Mucosa of descending colon (tissue), 3 donors: ENCODE results near the gene SCLT1. TPM values are rescaled to one million over a fixed set of nuclear protein-coding genes. Genes with fewer than 3 reads are reported as not detected.

ENCODE experiments used
- ATAC-seq: fragments of 200-7000 bp; cut with Tn5 transposase; one replicate; pipeline ENCODE4 v1.9.1; 2020; ENCODE audit warnings: mild to moderate bottlenecking, moderate library complexity
- DNase-seq, 3 donors: peaks; one replicate each; pipeline ENCODE4 v3.0.0-alpha.2; 2020
- H3K36me3 ChIP-seq: fragments of 200-600 bp; one replicate; pipeline ENCODE4 v1.8.0; 2021; ENCODE audit warnings: low read depth, mild to moderate bottlenecking
- H3K4me1 ChIP-seq: fragments of 200-600 bp; one replicate; pipeline ENCODE4 v1.8.0; 2021; ENCODE audit warnings: low read depth, mild to moderate bottlenecking
- H3K4me3 ChIP-seq: fragments of 200-600 bp; one replicate; pipeline ENCODE4 v1.8.0; 2021; ENCODE audit warnings: mild to moderate bottlenecking
- H3K9me3 ChIP-seq: fragments of 200-600 bp; one replicate; pipeline ENCODE4 v1.8.0; 2021; ENCODE audit warnings: mild to moderate bottlenecking
- intact Hi-C, 2 donors: fragments of 100-400 bp; cut with DNase I in 1 of 2; cut with micrococcal nuclease in 1 of 2; formaldehyde crosslinking; loops; one replicate each; pipeline versions ENCODE4 v1.11.0 to v1.11.1; 2022; cut with DNase I, micrococcal nuclease
- total RNA-seq, 3 donors: library from RNA; stranded (reverse); fragmentation: NEBNext Ultra II Directional in 2 of 3; extraction: Animal tissue kit (Norgen Biotek cat#: 25700) in 2 of 3; gene quantifications; one replicate each; pipeline versions ENCODE4 v1.2.1 to v1.2.4, GENCODE V29; 2021 to 2023
- TF ChIP-seq, protein P1 (sequence below): fragments of 200-600 bp; IDR thresholded peaks from one replicate; pipeline ENCODE4 v1.8.0; 2022; ENCODE audit warnings: antibody characterized with exemption, mild to moderate bottlenecking
- donor health status: DM: no; HTN: no; CAD: no; lungs with moderate emphysema.
- donor health status: DM: no; HTN: no; CAD: no.
- donor health status: DM: no; HTN: yes; CAD: no.

SCLT1 gene
- total RNA-seq, 3 donors from 2014 or later, result 11.7 to 16.8 (median 12.9) TPM

DNA sequence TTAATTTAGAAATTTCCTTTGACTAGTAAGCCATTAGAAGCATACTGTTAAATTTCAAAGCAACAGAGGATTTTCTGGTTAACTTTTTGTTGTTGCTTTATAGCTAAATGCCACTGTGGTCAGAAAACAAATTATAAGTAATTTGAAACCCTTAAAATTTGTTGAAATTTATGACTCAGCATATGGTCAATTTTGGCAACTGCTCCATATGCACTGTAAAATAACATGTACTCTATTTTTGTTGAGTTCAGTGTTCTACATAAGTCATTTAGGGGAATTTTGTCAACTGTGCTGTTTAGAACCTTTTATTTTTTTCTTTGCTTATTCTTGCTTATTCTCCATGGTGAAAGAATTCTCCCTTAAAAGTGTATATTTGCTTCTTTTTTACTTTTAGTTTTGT, 28.6 kb downstream of the SCLT1 start:
- H3K9me3 ChIP-seq, result peaks cover 54% of the 10 kb centered on the region

DNA sequence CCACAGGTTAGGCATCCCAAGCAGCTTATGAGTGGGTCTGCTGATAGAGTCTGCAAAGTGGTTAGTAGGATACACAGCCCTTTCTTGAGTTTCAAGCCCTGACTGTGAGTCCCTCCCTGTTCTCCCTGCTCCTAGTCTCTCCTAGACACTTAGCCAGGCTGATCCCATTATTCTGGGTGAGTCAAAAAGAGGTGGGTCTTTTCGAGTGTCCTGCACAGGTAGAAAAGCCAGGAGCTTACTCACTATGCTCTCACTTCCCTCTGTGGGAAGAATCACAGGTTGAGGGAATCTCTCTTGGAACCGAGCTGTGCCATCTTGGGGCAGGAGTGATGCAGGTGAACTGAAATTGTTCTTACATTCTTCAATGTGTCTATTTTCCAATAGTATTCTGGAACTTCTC, 29.7 kb downstream of the SCLT1 start:
- Histone ChIP-seq H3K36me3 (no peaks in the 10 kb centered on the region), H3K4me1 (no peaks in the 10 kb centered on the region), H3K4me3 (no peak overlapping the region), H3K9me3 (peaks cover 64% of the 10 kb centered on the region)
- intact Hi-C loops, result no loop called here
- no peak for ATAC-seq
- no peak for DNase-seq
- TF ChIP-seq, protein P1, sequence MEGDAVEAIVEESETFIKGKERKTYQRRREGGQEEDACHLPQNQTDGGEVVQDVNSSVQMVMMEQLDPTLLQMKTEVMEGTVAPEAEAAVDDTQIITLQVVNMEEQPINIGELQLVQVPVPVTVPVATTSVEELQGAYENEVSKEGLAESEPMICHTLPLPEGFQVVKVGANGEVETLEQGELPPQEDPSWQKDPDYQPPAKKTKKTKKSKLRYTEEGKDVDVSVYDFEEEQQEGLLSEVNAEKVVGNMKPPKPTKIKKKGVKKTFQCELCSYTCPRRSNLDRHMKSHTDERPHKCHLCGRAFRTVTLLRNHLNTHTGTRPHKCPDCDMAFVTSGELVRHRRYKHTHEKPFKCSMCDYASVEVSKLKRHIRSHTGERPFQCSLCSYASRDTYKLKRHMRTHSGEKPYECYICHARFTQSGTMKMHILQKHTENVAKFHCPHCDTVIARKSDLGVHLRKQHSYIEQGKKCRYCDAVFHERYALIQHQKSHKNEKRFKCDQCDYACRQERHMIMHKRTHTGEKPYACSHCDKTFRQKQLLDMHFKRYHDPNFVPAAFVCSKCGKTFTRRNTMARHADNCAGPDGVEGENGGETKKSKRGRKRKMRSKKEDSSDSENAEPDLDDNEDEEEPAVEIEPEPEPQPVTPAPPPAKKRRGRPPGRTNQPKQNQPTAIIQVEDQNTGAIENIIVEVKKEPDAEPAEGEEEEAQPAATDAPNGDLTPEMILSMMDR, result no peak

More for the DNA sequence above, 28.6 kb downstream of the SCLT1 start:
- no peaks in the 10 kb centered on the region for H3K36me3 ChIP-seq
- DNase-seq (no peak), ATAC-seq (no peak)
- TF ChIP-seq, protein P1, result no peak
- H3K4me3 ChIP-seq, result no peak overlapping the region
- intact Hi-C loops, result no loop called here
- no peaks in the 10 kb centered on the region for H3K4me1 ChIP-seq

DNA sequence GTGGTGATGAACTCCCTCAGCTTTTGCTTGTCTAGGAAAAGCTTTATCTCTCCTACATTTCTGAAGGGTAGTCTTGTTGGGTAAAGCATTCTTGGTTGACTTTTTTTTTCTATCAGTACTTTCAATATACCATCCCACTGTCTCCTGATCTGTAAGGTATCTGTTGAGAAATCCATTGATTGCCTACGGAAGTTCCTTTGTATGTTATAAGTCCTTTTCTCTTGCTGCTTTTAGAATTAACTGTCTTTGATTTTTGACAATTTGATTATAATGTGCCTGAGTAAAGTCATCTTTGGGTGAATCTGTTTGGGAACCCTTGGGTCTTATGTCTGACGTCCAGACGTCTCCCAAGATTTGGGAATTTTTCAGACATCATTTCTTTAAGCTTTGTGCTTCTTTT, 30.8 kb downstream of the SCLT1 start:
- H3K9me3 ChIP-seq, result peaks cover 73% of the 10 kb centered on the region
- TF ChIP-seq, protein P1, result no peak
- ATAC-seq (no peak), DNase-seq (no peak)
- no peak overlapping the region for H3K4me3 ChIP-seq
- no peaks in the 10 kb centered on the region for H3K36me3 ChIP-seq
- no peaks in the 10 kb centered on the region for H3K4me1 ChIP-seq
- intact Hi-C loops, result no loop called here

DNA sequence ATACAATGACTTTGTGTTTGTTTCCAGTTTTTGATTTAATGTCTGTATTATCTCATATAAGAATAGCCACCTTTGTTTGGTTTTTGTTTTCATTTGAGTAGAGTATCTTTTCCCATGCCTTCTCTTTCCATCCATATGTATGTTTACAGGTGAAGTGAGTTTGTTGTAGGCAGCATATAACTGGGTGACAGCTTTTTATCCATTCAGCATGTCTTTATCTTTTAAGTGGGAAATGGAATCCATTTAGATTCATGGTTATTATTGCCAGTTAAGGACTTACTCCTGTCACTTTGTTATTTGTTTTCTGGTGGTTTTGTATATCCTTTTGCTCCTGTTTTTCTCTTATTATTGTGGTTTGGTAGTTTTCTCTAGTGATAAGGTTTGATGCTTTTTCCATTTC, 34.3 kb downstream of the SCLT1 start:
- TF ChIP-seq, protein P1, result no peak
- H3K4me3 ChIP-seq, result peak overlapping the region; percentile 0
- DNase-seq (no peak), ATAC-seq (no peak)
- no peaks in the 10 kb centered on the region for H3K4me1 ChIP-seq
- intact Hi-C loops, result no loop called here
- H3K9me3 ChIP-seq, result peaks cover 99% of the 10 kb centered on the region
- no peaks in the 10 kb centered on the region for H3K36me3 ChIP-seq

DNA sequence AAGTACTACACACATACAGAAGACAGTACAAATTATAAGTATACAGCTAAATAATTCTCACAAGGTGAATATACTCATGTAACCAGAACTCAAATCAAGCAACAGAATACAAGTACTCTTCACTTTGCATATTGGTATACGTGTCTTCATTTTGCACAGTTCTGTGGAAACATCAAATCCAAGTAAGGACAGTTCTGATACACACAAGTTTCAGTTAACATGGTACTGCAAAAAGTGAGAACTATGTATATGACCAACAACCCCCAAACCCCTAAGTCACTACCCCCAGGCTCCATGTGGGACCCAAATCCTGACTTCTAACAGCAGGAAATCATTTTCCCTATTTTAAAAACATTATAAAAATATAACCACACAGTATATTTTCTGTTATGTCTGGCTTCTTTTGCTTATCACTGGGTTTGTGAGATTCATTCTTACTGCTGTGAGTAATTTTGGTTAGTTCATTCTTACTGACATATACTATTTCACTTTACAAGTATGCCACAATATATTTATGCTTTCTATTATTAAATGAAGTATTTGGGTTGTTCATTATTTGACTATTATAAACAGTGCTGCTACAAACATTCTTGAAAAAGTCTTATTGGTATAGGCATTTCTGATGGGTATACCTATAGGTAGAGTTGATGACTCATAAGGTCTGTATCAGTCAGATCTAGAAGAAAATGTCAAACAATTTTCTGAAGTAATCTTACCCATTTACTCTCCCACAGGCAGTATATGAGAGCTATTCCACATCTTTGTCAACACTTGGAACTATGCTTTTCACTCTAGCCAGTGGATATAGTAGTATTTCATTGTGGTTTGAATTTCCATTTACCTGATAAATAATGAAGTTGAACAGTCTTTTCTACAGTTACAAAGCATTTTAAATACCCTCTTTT, 47.0 kb downstream of the SCLT1 start:
- peaks cover 18% of the 10 kb centered on the region for H3K9me3 ChIP-seq
- no peaks in the 10 kb centered on the region for H3K4me1 ChIP-seq
- no peak for DNase-seq
- no peak for ATAC-seq
- H3K36me3 ChIP-seq, result no peaks in the 10 kb centered on the region
- intact Hi-C loops, result no loop called here
- no peak overlapping the region for H3K4me3 ChIP-seq
- TF ChIP-seq, protein P1, result no peak
